ENCODE measurements around the gene DYNLT2.

DNA sequence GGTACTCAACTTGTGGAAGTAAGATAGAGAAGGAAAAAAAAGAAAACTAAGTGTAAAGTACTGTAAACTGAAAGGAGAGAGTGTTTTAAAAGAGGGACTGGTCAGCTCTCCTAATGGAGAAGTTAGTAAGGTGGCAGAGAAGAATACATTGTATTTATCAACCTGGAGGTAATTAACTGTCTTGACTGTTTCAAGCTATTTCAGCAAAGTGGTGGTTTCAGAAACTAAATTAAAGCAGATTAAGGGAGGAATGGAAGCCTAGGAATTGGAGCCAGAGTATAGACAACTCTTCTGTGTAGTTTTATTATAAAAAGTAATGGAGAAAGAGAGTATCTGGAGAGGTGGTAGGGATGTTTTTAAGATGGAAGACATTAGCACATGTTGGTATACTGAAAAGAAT, 24.4 kb downstream of the DYNLT2 start:
- TF ChIP-seq, protein P1, sequence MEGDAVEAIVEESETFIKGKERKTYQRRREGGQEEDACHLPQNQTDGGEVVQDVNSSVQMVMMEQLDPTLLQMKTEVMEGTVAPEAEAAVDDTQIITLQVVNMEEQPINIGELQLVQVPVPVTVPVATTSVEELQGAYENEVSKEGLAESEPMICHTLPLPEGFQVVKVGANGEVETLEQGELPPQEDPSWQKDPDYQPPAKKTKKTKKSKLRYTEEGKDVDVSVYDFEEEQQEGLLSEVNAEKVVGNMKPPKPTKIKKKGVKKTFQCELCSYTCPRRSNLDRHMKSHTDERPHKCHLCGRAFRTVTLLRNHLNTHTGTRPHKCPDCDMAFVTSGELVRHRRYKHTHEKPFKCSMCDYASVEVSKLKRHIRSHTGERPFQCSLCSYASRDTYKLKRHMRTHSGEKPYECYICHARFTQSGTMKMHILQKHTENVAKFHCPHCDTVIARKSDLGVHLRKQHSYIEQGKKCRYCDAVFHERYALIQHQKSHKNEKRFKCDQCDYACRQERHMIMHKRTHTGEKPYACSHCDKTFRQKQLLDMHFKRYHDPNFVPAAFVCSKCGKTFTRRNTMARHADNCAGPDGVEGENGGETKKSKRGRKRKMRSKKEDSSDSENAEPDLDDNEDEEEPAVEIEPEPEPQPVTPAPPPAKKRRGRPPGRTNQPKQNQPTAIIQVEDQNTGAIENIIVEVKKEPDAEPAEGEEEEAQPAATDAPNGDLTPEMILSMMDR (IDR thresholded peaks at IDR 0.05) = no peak
- no peak for TF ChIP-seq POLR2A (IDR thresholded peaks at IDR 0.05)

All from esophagus squamous epithelium (tissue), 4 donors.